Ovary (tissue), 9 donors: Measurements from ENCODE around the gene HSD17B8. TPM values are rescaled to one million over a fixed set of nuclear protein-coding genes. Genes with fewer than 3 reads are reported as not detected.

Source experiments
- DNase-seq, 5 donors: peaks; one replicate each; pipeline ENCODE4 v3.0.0-alpha.2; 2019 to 2020
- H3K27ac ChIP-seq, 2 donors: fragments of 200-600 bp; one replicate each; pipeline versions ENCODE4 v1.5.1 to v1.8.0; 2019 to 2022
- H3K27me3 ChIP-seq: fragments of 200-600 bp; one replicate; pipeline ENCODE4 v1.8.0; 2022
- H3K36me3 ChIP-seq: fragments of 200-600 bp; sonication (generic); one replicate; pipeline ENCODE4 v1.5.1; 2019
- H3K4me1 ChIP-seq: one replicate; pipeline ENCODE4 v1.8.1; 2013; ENCODE audit warnings: mild to moderate bottlenecking, moderate library complexity; ENCODE audit not compliant: insufficient read depth
- H3K4me3 ChIP-seq: fragments of 200-600 bp; sonication (generic); one replicate; pipeline ENCODE4 v1.5.1; 2017
- H3K9me3 ChIP-seq, 2 donors: fragments of 200-600 bp in 1 of 2; sonication (generic) in 1 of 2; one replicate each; pipeline versions ENCODE4 v1.5.1 to v1.8.1; 2013 to 2019; ENCODE audit warnings: mild to moderate bottlenecking in 1 of 2, moderate library complexity in 1 of 2
- CTCF ChIP-seq, 3 donors: fragments of 450-650 bp in 2 of 3; fragments of 200-600 bp in 1 of 3; IDR thresholded peaks; one replicate each; pipeline versions ENCODE4 v1.5.1 to v1.8.0; 2016 to 2022; ENCODE audit warnings: antibody characterized with exemption in 3 of 3, mild to moderate bottlenecking in 1 of 3
- EP300 ChIP-seq: sonication (generic); formaldehyde crosslinking; IDR thresholded peaks from one replicate; pipeline ENCODE4 v1.6.1; 2017; ENCODE audit warnings: antibody characterized with exemption
- POLR2A ChIP-seq: fragments of 450-650 bp; IDR thresholded peaks from one replicate; pipeline ENCODE4 v1.6.1; 2017; ENCODE audit warnings: antibody characterized with exemption, mild to moderate bottlenecking, moderate library complexity
- WGBS, 3 donors: extraction: QIAGEN DNeasy Blood & Tissue Kit in 1 of 3; methylation state at CpG; one replicate each; pipeline versions ENCODE4 v1.1.5 to v1.1.7; 2013 to 2017; 5-methylcytosine and 5-hydroxymethylcytosine counted together
- intact Hi-C, 4 donors: fragments of 100-400 bp; cut with DNase I; formaldehyde crosslinking; loops; one replicate each; pipeline versions ENCODE4 v1.11.0 to v1.15.1; 2022 to 2023
- polyA plus RNA-seq, 2 donors: library from polyadenylated mRNA; stranded (reverse); fragments of 200-250 nt in 1 of 2; fragments of 350-450 nt in 1 of 2; fragmentation: Illumina TruSeq in 1 of 2; extraction: RNeasy Lipid Tissue Mini Kit (QIAGEN cat#74804) in 1 of 2; gene quantifications; one replicate each; pipeline ENCODE4 v1.2.3, GENCODE V29; 2013 to 2014
- total RNA-seq, 7 donors: library from RNA; depleted of rRNA in 2 of 7; stranded (reverse); fragments of >200 nt in 2 of 7; fragmentation: NEBNext Ultra II Directional in 3 of 7; extraction: Animal tissue kit (Norgen Biotek cat#: 25700) in 3 of 7; gene quantifications; one replicate each; pipeline versions ENCODE4 v1.1.0 to v1.2.4, GENCODE V29; 2016 to 2023
- donor health status: DM: no; HTN: no; CAD: no; lungs with moderate emphysema.
- donor health status: DM: no; HTN: no; CAD: no.
- donor health status: Bipolar disorder and iron deficiency.
- donor health status: DM: yes; HTN: yes; CAD: no.
- donor health status: DM: no; HTN: no; CAD: no.
- donor health status: DM: yes; HTN: yes; CAD: no.

Gene HSD17B8
- total and polyA plus RNA-seq, 9 donors: 4.0 to 18.4 (median 8.8) TPM

- Histone ChIP-seq H3K27me3 (no peaks in the 10 kb centered on the region), H3K4me3 (peak overlapping the region; percentile 51), H3K27ac (peak overlapping the region; percentile 73 to 84), H3K9me3 (no peaks in the 10 kb centered on the region), H3K36me3 (no peaks in the 10 kb centered on the region), H3K4me1 (peaks cover 3% of the 10 kb centered on the region)
- intact Hi-C loops: loop anchor here (2.0 to 10.0 kb wide), 5 partner anchors 85 to 243 kb away; partner anchors contain the start of gene HLA-DOA (in 3 of the 4)
- 1 to 3% (median 2%) methylated on average over 27 to 28 of the region's 28 CpGs for WGBS, 3 donors
- TF ChIP-seq EP300 (no peak), CTCF (IDR thresholded peaks at IDR 0.05) (peak; percentile 94 to 96 (median 95))
- DNase-seq: peak; percentile 81 to 94 (median 93)
Measured at GRCh38 chr6:33247977-33248642, 43.7 kb downstream of the HSD17B8 start.

DNA sequence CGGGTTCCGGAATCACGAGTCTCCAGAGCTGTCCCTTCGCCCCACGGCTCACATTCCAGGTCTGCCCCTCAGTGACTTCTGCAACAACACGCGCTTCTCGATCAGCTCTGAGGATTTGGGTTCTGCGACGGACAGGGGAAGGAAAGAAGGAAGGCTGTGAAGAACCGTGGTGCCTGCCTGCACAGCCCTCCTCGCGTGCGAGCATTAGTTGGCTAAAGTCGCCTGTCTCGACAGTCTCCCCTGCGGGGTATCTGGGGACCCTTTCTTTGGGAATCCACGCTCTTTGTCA lies 44.1 kb downstream of the HSD17B8 start:
- peaks cover 3% of the 10 kb centered on the region for H3K4me1 ChIP-seq
- H3K36me3 ChIP-seq: no peaks in the 10 kb centered on the region
- no peaks in the 10 kb centered on the region for H3K27me3 ChIP-seq
- TF ChIP-seq CTCF (IDR thresholded peaks at IDR 0.05) (peak in 1 of 3 donors; percentile 4), EP300 (no peak), POLR2A (no peak)
- intact Hi-C loops: loop anchor here (2.0 to 10.0 kb wide), 5 partner anchors 86 to 244 kb away; partner anchors contain the start of gene HLA-DOA (in 3 of the 4)
- WGBS, 3 donors: 0 to 1% (median 1%) methylated on average over 18 of the region's 18 CpGs
- peak in 1 of 5 donors; percentile 50 for DNase-seq
- H3K27ac ChIP-seq: peak overlapping the region; percentile 73 to 84
- H3K9me3 ChIP-seq: no peaks in the 10 kb centered on the region
- H3K4me3 ChIP-seq: peak overlapping the region; percentile 51

- peak in 2 of 3 donors; percentile 9 to 21 for TF ChIP-seq CTCF (IDR thresholded peaks at IDR 0.05)
- peak; percentile 79 for TF ChIP-seq POLR2A
- no peak for TF ChIP-seq EP300
- H3K4me1 ChIP-seq: peaks cover 3% of the 10 kb centered on the region
Measured at GRCh38 chr6:33248932-33249731, 44.7 kb downstream of the HSD17B8 start.

DNA sequence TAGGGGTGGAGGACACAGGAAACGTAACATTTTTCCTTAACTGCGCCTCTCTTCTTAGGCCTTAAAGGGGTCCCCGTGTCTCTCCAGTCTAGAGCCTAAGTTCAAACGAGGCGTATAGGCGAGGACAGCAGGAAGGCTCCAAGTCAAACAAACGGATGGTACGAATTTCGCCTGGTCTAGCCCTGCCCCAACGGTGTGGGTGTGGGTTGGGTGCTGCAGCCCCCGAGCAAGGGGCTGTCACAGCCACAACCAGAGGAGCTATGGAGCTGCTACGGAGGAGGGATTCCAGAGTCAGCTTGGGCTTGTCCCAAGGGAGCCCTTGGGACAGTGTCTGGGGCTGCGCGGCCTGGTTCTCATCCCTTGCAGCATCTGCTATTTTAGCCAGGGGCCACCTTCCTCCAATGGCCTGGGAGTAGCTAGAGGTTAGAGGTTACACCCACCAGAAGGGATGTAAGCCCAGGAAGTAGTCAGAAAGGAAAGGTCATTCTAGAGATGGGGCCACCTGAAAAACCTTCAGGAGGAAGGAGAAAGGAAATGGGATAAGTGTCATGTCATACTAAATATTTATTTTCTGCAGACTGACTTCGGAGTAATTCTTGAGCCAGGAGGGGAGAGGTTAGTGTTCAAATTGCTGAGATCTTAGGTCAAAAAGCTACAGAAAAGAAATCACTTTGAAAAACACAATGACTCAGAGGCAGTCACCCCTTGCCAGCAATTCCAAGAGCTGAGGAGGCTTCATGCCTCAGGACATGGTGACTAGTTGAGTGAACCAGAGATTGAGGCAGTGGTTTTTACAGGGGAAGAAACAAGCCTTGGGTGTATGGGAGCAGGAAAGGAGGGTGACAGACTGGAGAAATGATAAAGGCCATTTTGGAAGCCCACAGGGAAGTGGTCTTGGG lies 45.5 kb downstream of the HSD17B8 start:
- Histone ChIP-seq H3K27ac (peak overlapping the region; percentile 78 to 84), H3K4me1 (peaks cover 3% of the 10 kb centered on the region), H3K4me3 (peak overlapping the region; percentile 62), H3K9me3 (no peaks in the 10 kb centered on the region), H3K36me3 (no peaks in the 10 kb centered on the region), H3K27me3 (no peaks in the 10 kb centered on the region)
- WGBS, 3 donors: 9 to 17% (median 12%) methylated on average over 14 to 15 of the region's 15 CpGs
- TF ChIP-seq EP300: no peak
- TF ChIP-seq POLR2A: no peak
- TF ChIP-seq CTCF (IDR thresholded peaks at IDR 0.05): no peak
- peak in 3 of 5 donors; percentile 41 to 53 (median 47) for DNase-seq
- intact Hi-C loops: loop anchor here (2.0 to 10.0 kb wide), 5 partner anchors 87 to 245 kb away; partner anchors contain the start of gene HLA-DOA (in 3 of the 4)

More at GRCh38 chr6:33248932-33249731, 44.7 kb downstream of the HSD17B8 start:
- H3K36me3 ChIP-seq: no peaks in the 10 kb centered on the region
- intact Hi-C loops: loop anchor here (2.0 to 10.0 kb wide), 5 partner anchors 86 to 244 kb away; partner anchors contain the start of gene HLA-DOA (in 3 of the 4)
- peak overlapping the region; percentile 78 to 84 for H3K27ac ChIP-seq
- 0% methylated on average over 51 to 58 of the region's 58 CpGs for WGBS, 3 donors
- H3K4me3 ChIP-seq: peak overlapping the region; percentile 62
- H3K9me3 ChIP-seq: no peaks in the 10 kb centered on the region
- H3K27me3 ChIP-seq: no peaks in the 10 kb centered on the region
- peak; percentile 94 to 98 (median 97) for DNase-seq
